ENCODE measurements around the gene TRAF2. TPM values are rescaled to one million over a fixed set of nuclear protein-coding genes. Genes with fewer than 3 reads are reported as not detected.

The TRAF2 gene
- total RNA-seq, 1 donor from 2014 or later = 14.7 TPM

DNA sequence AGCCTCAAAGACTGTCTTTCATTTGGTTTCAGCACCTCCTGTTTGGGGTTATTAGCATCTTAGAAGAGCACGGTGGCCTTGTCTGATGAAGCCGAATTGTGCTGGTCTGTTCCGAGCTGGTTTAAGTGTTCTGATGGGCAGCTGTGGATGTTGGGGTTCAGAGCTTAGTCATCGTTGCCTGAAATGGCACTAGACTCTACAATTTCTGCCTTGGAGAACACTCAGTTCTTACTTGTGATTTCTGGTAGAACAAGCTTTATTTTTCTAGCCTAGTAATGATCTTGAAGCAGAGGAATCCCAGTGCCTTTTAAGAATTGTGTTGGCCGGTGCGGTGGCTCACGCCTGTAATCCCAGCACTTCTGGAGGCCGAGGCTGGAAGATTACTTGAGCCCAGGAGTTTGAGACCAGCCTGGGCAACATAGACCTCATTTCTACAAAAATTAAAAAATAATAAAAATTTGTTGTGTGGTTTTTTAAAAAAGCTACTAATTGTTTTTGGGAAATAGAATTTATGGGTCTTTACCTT is 50.4 kb downstream of the TRAF2 start:
- no peak for DNase-seq (ENCODE audit: low read depth in 2 of 2)

DNA sequence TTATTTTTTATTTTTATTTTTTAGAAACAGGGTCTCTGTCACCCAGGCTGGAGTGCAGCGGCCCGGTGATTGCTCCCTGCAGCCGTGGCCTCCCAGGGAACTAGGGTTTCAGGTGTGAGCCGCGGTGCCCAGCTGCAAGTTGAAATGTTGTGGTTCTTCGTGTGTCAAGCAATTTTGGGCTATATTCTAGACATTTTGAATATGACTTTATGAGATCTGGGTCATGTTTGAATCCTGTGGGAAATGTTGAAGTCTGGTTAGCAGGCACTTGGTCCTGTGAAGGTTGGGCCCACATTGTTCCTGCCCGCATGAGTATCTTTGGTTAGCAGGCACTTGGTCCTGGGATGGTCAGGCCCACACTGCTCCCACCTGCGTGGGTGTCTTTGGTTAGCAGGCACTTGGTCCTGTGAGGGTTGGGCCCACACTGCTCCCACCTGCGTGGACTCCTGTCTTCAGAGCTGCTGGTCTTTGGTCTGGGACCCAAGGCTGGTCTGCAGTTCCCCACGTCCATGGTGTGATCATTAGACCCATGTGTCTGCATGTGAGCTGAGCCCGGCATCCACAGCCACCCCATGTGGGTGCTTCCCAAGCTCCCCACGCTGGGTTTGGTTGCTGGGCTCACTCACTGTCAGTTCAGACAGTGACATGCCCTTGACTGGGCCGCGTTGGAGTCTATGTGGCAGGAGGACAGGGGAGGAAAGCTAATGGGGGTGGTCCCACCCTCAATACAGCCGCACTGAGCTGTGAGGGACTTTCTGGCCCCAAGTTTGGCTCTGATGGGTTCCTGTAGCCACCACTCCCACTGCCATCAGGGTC is 51.1 kb downstream of the TRAF2 start:
- no peak for DNase-seq (ENCODE audit: low read depth in 2 of 2)

DNA sequence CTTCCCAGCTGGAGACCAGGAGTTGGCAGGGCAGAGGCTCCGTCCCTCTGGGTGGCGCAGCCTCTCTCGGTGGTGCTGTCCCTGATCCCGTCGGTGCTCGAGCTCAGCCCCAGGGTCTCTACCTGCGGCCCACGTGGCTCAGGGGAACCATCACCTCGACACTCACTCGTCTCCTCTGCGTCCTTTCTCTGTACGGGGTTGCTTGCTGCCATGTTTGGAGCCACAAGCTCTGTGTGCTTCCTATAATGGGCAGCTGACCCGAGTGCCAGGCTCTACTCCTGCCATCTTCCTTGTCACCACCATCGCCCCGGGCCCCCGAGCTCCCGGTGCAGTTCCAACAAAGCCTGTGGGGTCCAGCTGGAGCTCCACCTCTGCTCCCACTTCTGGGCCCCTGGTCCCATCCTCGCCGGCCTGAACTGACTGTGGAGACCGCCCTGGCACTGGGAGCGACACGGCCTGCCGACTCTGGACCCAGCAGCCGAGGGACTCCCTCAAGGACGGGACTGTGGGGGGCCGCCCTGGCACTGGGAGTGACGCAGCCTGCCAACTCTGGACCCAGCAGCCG is 53.2 kb downstream of the TRAF2 start:
- DNase-seq (ENCODE audit: low read depth in 2 of 2) = no peak

DNA sequence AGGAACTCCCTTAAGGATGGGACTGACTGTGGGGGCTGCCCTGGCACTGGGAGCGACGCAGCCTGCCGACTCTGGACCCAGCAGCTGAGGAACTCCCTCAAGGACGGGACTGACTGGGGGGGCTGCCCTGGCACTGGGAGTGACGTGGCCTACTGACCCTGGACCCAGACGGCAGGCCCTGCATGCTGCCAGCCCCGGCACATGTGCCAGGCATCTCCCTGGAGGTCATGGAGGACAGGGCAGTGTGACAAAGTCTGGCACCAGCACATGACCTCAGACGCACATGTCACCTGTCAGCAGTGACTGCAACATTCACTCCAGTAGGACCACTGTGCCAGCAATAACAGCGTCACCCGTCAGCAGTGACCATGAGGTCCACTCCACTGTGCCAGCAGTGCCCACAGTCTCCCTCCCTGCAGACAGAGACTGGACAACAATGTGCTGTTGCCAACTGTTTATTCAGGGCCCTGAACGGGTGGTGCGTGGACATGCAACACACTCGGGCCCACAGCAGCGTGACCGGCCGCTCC is 53.7 kb downstream of the TRAF2 start:
- no peak for DNase-seq (ENCODE audit: low read depth in 2 of 2)

DNA sequence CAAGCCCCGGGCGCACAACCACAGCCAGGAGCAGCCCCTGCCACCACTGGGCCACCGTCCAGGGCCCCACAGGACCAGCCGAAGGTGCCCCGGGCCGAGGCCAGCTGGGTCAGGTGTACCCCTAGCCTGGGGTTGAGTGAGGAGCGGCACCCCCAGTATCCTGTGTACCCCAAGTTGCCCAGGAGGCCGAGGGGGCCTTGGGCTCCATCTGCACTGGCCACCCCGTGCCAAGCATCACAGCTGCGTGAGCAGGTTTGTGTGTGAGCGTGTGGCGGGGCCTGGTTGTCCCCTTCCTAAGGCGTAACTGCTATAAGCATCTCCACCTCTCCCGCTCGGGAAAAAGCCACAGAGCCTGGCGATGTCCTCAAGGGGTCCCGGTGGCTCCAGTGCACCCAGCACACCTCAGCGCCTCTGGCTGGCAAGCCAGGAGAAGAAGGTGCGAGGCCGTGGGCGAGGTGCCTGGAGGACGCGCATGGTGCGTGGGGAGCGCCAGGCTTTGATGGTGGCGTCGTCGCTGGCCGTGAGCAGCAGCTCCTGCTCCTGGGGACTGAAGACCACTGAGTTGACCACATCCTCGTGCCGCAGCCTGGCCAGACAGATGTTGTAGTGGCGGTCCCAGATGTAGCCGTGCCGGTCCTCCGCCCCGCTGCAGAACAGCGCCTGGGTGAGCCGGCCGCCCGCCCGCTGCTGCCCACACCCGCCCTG is 54.4 kb downstream of the TRAF2 start:
- no peak for DNase-seq (ENCODE audit: low read depth in 2 of 2)

DNA sequence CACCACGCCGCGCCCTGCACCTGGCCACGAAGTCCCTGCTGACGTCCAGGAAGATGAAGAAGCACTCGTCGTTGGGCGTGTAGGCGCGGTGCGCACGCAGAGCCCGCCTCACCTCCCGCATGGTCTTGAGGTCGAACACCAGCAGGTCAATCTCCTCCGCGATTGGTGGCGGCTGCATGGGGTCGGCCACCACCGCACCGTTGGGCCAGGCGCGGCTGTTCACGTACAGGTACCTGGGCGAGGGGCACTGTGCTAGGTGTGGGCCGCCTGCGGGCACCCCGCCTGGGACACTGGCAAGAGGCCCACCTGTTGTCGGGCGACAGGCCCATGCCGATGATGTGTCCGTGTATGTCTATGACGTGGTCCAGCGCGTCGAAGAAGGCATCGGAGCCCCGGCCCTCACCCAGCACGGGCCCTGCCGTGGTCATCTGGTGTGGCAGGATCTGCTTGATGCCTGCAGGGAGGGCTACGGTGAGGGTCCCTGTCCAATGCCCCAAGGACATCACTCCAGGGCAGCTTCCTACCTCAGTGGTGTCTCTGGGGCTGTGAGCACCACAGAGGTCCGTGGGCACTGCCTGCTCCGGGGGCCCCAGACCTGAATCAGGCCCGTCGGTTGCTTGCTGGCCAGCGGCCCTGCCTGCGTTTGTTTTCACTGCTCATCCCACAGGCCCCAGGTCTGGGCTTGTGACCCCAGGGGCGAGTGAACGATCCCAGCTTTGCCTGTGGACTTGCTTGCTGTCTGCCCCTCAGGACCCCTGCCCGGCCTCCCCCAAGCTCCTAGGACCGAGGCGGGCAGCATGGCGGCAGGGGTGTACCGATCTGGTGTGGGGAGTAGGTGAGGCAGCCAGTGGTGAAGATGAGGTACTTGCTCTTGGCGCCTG is 55.2 kb downstream of the TRAF2 start:
- no peak for DNase-seq (ENCODE audit: low read depth in 2 of 2)

DNA sequence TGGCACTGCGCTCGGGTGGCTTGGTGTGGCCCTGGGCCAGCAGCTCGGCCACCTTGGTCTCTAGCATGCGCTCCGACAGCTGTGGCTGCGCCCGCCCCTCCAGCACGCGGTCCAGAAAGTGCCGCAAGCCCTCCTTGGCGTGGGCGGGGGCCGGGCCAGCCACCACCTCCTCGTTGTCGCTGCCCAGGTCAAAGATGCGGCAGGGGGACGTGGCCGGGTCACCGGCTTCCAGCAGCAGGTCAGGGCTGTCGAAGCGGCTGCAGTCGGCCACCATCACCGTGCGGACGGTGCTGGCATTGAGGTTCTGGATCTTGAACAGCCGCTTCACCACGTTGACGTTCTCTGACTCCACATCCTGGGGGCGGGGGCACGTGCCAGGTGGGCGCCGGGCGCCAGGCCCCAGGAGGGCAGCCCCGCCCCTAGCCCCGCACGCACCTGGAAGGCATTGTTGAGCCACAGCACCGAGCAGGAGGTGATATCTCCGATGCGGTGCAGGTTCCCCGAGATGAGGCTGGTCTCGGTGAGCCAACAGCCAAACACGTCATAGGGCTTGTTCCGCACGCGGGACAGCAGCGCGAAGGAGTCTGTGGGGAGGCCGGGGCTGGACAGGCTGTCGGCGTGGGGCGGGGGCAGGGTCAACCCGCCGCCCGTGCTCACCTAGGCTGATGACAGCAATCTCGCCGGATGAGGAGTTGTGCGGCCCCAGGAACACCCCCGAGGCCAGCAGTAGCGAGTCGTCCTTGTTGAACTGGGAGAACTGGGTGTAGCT is 56.0 kb downstream of the TRAF2 start:
- no peak for DNase-seq (ENCODE audit: low read depth in 2 of 2)

DNA sequence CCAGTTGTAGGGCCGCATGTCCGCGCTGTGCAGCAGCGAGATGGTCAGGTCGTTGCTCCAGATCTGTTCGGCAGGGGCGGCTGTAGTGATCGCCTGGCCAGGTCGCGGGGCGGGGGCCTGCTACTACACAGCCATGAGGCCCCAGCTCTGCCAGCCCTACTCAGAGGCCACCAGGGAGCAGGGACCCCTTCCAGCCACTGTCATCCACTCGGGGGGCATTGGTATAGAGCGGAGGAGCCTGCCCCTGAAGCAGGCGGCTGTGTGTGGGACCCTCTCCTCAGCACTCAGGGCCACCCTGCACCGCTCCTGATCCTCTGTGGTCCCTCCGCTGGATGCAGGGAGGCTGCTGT is 56.5 kb downstream of the TRAF2 start:
- no peak for DNase-seq (ENCODE audit: low read depth in 2 of 2)

DNA sequence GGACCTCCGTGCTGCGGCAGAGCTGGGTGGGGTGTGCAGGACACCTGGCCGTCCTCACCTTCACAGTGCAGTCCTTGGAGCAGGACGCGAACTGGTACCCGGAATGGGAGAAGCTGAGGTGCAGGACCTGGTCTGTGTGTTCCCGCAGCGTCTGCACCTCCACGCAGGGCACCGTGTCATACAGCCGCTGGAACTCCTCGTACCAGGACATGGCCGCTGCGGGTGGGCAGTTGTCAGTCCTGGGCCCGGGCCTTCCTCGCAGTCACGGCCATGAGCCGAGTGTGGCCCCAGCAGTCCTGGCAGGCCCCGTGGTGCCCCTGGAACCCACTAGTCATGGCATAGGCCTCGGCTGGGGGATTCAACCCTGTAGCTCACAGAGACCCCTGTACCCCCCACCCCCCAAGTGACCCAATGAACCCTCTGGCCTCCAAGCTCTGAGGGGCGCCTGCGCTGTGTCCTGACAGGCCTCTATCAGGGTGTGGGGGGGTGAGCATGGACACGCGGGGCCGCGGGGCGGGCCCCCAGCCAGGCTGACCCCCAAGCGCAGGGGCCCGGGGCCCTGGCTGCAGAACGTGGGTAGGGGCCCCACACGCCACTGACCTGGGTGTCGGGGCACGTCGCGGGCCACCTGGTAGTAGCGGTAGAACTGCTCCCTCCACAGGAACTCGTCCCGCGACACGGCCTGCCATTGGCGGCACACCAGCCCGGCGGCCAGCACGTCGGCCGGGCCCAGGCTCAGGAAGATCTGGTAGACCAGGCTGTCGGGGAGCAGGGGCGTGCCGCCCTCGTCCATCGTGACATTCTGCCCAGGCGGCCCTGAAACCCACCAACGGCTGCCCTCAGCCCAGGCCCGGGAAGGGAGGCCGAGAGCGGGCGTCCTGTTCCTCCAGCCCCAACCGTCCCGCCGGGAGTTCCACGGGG is 57.2 kb downstream of the TRAF2 start:
- peak; percentile 63 to 65 for DNase-seq (ENCODE audit: low read depth in 2 of 2)

DNA sequence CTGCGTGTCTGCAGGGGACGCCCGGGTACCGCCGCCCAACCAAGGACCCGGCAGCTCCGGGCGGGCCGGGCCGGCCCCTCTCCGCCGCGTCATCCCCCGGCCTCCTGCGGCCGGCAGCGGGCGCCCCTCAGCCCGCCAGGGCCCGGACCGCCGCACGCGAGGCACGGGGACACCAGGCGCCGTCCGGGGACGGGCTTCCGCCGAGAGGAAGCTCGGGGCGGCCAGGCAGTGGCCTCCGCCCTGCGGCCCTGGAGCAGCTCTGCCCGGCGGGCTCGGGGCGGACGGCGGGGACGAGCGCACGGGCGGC is 57.8 kb downstream of the TRAF2 start:
- DNase-seq (ENCODE audit: low read depth in 2 of 2) = peak; percentile 78 to 88

DNA sequence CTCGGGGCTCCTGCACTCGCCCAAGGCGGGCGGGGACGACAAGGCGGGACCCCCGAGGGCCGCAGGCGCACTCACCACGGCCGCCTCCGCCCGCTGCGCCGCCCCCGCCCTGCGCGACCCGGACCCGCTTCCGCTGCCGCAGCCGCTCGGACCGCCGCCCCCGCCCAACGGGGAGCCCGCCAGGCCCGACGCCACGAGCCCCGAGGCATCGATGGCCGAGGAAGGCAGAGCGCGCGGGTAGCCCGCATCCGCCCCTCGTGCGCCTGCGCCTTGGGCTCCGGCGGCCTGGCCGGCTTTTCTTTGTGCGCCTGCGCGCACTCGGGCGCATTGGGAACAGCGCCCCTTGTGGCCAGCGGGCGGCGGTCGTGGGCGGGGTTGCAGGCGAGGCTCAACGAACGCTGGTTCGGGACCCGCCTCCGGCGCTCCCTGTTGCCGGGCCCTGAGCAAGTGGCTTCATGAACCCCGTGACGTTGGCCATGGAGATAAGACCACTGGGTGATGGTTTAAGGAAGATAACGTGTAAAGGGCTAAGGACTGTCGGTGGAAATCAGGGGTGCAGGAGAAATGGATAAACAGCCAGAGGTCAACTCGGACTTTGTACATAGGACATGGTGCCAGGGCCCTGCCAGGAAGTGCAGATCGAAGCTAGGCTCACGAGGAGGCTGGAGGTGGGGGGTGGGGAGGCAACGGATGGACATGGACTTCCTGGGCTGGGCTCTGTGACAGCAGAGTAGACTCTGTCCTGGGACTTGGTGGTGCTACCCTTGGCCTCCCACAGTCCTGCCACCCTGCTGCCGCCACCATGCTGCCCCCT is 58.4 kb downstream of the TRAF2 start, which contains the start of the genes C8G and FBXW5:
Gene C8G, plus strand, starts transcription at position 725 of the 814 bp plus-strand sequence. Its CDS starts 78 bp downstream, at position 803.
Gene FBXW5, minus strand, starts transcription at position 220 of the 814 bp plus-strand sequence. CDS start 655 bp downstream, outside the sequence.
- peak; percentile 94 to 97 for DNase-seq (ENCODE audit: low read depth in 2 of 2)

DNA sequence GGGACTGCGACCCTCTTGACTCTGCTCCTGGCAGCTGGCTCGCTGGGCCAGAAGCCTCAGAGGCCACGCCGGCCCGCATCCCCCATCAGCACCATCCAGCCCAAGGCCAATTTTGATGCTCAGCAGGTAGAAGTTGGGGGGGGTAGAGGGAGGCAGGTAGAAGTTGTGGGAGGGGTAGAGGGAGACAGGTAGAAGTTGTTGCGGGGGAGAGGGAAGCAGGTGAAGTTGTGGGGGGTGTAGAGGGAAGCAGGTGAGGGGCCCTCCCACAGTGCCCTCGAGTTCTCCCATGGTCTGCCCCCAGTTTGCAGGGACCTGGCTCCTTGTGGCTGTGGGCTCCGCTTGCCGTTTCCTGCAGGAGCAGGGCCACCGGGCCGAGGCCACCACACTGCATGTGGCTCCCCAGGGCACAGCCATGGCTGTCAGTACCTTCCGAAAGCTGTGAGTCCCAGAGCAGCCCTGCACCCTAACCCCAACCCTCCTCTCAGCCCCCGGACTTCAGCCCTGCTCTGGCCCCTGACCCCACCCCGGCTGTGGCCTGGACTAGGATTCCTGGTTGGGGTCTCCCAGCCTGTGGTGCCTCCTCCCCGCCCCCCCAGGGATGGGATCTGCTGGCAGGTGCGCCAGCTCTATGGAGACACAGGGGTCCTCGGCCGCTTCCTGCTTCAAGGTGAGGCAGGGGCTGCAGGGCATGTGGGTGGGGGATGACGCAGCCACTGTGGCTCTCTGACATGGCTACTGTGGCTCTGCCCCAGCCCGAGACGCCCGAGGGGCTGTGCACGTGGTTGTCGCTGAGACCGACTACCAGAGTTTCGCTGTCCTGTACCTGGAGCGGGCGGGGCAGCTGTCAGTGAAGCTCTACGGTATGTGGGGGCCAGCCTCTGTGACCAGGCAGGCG is 59.3 kb downstream of the TRAF2 start:
- no peak for DNase-seq (ENCODE audit: low read depth in 2 of 2)

DNA sequence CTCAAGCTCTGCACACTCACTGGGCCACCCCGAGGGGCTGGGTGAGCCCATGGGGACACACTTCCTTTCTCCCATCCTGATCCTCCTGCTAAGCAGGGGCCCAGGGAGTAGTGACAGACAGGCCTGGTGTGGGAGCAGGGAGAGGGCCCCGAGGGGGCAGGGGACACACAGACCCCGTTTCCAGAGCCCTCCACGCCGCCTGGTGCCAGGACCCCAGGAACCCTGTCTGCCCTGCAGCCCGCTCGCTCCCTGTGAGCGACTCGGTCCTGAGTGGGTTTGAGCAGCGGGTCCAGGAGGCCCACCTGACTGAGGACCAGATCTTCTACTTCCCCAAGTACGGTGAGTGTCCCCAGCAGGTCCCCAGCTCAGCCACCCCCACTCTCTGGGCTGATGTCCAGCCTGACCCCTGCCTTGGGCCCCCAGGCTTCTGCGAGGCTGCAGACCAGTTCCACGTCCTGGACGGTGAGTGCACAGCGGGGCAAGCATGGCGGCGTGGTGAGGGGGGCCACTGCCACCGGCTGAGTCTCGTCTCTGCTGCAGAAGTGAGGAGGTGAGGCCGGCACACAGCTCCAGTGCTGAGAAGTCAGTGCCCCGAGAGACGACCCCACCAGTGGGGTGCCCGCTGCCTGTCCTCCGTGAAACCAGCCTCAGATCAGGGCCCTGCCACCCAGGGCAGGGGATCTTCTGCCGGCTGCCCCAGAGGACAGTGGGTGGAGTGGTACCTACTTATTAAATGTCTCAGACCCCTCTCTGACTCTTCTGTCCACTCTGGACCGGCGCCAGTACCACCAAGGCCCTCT is 60.1 kb downstream of the TRAF2 start:
- no peak for DNase-seq (ENCODE audit: low read depth in 2 of 2)

DNA sequence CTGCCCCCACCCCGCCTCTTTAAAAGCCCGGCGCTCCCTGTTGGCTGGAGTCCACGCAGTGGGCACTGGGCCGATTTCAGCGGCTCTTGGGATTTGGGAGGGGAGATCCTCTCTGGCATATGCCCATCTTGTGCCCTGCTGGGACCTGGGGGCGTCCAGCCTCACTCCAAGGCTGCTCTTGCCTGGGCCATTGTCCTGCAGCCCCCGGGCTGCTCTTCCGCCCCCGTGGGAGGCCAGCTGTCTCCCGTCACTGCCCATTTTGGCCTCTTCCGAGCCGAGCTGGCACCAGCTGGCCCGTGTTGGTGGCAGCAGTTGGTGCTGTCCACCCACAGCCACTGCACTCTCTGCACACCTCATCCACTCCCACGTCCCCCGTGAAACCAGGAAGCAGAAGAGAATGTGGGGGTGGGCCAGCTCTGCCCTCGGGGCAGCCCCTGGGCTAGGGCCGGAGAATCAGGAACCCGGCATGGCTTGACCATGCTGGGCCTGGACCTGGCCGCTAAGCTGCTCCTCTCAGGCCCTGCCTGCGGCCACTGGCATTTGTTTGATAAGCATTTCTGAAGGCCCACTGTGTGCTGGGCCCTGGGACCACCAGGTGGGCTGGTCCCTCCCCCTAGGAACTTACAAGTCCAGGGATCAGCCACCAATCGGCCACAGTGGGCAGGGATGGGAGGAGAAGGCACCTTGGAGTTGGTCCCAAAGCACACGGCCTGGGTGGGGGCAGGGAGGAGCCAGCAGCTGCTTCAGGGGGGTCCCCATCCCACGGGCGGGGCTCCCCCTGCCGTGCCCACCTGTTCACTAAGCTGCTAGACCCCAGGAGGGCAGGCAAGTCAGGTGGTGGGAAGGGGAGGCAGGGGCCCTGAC is 60.9 kb downstream of the TRAF2 start:
- DNase-seq (ENCODE audit: low read depth in 2 of 2) = no peak

DNA sequence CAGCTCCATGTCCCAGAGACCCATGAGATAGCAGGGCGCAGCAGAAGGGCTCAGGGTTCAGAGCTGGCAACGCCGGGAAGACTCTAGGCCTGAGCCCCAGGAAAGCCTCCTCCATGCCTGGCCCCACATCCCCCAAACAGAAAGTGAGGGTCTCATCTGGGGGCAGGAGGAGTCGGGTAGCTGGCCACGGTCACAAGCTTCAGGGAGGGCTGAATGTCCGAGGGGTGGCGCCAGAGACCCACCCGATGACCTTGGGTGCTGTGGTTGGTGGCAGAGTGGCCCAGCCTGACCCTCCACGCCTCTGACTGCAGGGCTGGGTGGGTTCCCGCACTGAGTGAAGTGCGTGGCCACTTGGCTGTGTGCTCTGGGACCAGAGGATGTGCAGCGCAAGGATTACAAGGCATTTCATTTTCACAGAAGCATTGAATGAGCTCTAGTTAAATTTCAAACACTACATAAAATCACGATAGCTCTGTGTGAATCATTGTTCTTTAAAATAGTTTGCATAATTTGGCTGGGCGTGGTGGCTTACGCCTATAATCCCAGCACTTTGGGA is 61.7 kb downstream of the TRAF2 start:
- peak; percentile 43 to 68 for DNase-seq (ENCODE audit: low read depth in 2 of 2)
